HG03159 (cell line): Measurements from ENCODE around the gene C20orf204.
A peak's percentile ranks its signal among the peaks of the same experiment; 100 is the strongest.

Experiments used
- ATAC-seq: cut with Tn5 transposase; IDR thresholded peaks from one replicate; pipeline ENCODE4 v1.9.1; 2021; ENCODE audit warnings: mild to moderate bottlenecking, moderate library complexity; ENCODE audit not compliant: unreplicated experiment

The C20orf204 gene

DNA sequence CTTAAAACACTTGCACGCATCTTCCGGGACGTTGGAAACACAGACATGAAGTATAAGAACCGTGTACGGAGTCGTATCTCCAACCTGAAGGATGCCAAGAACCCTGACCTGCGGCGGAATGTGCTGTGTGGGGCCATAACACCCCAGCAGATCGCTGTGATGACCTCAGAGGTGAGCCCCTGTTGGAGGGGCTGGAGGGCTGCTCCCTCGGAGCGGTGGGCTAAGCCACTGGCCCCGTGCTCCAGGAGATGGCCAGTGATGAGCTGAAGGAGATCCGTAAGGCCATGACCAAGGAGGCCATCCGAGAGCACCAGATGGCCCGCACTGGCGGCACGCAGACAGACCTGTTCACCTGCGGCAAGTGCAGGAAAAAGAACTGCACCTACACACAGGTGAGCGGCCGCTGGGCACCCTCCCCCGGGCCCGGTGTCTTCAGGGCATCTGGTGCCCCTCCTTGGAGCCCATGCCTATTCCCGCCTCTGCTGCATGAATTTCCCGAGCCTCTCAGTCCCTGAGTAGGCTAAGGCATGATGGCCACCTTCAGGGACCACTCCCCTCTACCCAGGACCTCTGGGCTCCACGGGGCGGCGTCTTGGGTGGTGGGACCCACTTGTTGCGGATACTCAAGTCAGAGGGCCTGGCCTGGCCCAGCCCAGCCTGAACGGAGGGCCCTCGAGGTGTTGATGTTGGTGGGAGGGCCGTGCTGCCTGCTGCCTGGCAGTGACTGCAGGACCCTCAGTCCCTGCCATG, 34.4 kb downstream of the C20orf204 start:
- no peak for ATAC-seq

GRCh38 chr20:64071341-64072332, 35.7 kb downstream of the C20orf204 start:
- no peak for ATAC-seq

GRCh38 chr20:64072498-64073063, 36.6 kb downstream of the C20orf204 start:
- no peak for ATAC-seq

- no peak for ATAC-seq
These were observed 37.6 kb downstream of the C20orf204 start for GRCh38 chr20:64073476-64074183.

GRCh38 chr20:64074184-64074789, 38.3 kb downstream of the C20orf204 start:
- no peak for ATAC-seq

GRCh38 chr20:64074963-64075362, 39.0 kb downstream of the C20orf204 start:
- no peak for ATAC-seq

DNA sequence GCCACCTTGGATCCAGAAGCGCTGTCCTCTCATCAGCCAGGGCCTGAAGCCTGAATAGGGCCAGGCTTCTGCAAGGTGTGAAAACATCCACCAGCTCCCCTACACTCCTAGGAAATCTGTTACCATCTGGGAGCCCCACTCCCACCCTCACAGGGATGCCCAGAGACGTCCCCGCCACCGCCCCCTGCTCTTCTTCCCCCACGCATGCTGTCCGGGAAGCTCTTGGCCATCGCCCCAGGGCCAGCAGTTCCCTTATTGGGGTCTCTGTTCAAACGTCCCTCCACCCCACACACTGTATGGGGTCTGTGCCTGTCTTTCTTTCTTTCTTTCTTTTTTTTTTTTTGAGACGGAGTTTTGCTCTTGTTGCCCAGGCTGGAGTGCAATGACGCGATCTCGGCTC, 39.6 kb downstream of the C20orf204 start:
- no peak for ATAC-seq

DNA sequence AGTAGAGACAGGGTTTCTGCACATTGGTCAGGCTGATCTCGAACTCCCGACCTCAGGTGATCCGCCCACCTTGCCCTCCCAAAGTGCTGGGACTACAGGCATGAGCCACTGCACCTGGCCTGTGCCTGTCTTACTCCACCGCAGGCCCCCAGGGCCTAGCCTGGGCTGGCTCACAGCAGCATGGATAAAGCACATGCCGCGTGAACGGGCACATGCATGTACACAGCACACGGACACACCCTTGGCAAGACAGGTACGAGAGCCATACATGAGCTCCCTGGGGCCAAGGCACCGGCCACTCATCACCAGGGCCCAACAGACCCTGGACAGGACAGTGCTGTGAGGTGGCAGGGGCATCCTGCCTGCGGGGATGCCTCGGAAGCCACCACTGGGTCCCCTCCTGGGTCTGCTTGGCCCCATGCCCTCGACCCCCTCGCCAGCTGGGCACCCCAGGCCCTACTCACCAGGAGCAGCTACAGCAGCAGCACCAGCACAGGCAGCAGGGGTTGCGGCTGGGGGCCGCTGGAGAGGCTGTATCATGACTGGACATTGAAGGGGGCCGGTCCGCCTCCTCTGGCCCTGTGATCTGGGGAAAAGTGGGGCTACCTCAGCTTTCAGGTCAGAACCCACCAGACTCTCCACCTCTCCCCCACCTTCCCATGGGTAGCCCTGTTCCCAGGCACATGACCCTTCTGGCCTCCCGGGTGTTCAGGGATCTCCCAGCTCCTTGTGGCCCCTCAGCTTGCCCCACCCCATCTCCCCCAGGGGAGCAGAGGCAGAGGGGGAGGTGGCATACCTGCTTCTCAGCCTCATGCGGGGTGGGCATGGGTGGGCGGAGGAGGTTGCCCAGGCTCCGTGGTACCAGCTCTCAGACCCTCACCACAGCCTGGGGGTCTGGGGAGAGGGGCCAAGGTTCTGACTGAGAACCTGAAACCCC, 40.3 kb downstream of the C20orf204 start:
- ATAC-seq, result no peak

DNA sequence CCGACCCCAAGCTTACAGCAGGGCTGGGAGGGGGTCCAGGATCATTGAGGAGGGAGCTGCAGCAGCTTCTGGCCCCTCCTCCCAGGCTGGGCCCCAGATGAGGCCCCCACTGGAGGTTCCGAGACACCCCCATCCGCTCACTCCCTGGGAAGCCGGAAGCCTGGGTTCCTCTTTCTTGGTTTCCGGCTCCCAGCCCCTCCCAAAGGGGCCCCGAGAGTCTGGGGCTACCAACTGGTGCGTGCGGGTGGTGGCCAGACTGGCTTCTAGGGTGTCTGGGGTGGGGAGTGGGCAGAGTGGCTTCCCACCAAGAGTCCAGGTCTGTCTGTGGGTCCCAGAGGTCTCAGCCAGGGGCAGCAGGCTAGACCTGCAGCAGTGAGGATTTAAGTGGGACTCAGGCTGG, 41.1 kb downstream of the C20orf204 start:
- no peak for ATAC-seq

- ATAC-seq, result no peak
These were observed 41.5 kb downstream of the C20orf204 start for GRCh38 chr20:64077541-64077875.

GRCh38 chr20:64077876-64078551, 42.0 kb downstream of the C20orf204 start:
- ATAC-seq, result no peak

- no peak for ATAC-seq
These were observed 42.9 kb downstream of the C20orf204 start for GRCh38 chr20:64078934-64079272.

- ATAC-seq, result peak; percentile 42
These were observed 43.5 kb downstream of the C20orf204 start, which contains the start of gene RGS19 for GRCh38 chr20:64079273-64080012. RGS19 (minus strand) TSS chr20:64079518; CDS start chr20:64076886, 2,632 bp downstream.

- ATAC-seq, result no peak
These were observed 44.2 kb downstream of the C20orf204 start, which contains the start of gene OPRL1 for GRCh38 chr20:64080013-64080812. OPRL1 (plus strand) TSS chr20:64080082; CDS start chr20:64092721, 12,639 bp downstream.

DNA sequence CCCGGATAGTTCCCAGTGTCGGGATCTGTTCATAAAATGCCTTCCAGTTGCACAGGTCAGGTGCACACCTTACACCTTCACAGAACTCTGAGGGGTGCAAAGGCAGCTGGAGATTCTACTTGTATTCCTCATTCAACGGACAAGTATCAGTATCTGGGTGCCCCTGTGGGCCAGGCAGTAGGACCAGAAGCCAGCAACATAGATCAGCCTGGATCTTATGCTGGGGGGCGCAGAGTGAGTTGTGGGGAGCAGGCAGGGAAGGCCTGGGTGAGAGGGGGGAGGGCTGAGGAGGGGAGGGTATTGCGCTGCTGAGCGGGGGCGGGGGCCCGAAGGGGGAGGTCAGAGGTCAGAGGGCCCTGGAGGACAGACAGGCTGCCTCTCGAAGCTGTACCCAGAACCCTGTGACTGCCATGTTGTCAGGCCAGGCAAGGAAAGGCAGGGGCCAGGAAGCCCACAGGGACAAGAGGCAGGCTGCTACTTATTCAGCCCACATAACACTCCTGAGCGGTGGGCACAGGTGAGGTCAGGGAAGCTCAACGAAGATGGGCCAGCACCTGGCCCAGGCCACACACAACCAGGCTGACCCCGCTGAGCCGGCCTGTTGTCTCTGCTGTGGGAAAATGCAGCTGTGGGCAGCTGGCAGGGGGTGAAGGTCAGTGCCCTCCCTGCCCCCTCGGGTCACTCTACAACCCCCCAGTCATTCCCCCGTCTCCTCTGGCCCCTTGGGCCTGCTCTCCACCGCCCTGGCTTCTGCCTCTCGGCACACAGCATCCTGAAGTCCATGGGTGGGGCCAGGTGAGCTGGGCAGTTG, 45.0 kb downstream of the C20orf204 start:
- ATAC-seq, result no peak

- no peak for ATAC-seq
These were observed 45.6 kb downstream of the C20orf204 start for GRCh38 chr20:64081624-64081964.
